ENCODE measurements around the gene LSP1.

The LSP1 gene

GRCh38 chr11:1837171-1838076 lies 15.5 kb upstream of the LSP1 start:
- peak; percentile 58 to 78 (median 66) for DNase-seq

- no peak for DNase-seq
Measured at GRCh38 chr11:1838077-1838425, 14.8 kb upstream of the LSP1 start.

- no peak for DNase-seq
Measured at GRCh38 chr11:1838426-1839144, 14.3 kb upstream of the LSP1 start, which contains the start of gene TNNI2. Gene TNNI2, plus strand, starts transcription at chr11:1838981. Its CDS starts 716 bp downstream, at chr11:1839697.

- no peak for DNase-seq
Measured at GRCh38 chr11:1839204-1839923, 13.5 kb upstream of the LSP1 start.

- DNase-seq = no peak
Measured at GRCh38 chr11:1839924-1840779, 12.7 kb upstream of the LSP1 start.

GRCh38 chr11:1840780-1841480 lies 12.0 kb upstream of the LSP1 start:
- DNase-seq = no peak

GRCh38 chr11:1841511-1842148 lies 11.3 kb upstream of the LSP1 start:
- DNase-seq = no peak

GRCh38 chr11:1842149-1843097 lies 10.5 kb upstream of the LSP1 start:
- DNase-seq = no peak

GRCh38 chr11:1843098-1843473 lies 9.8 kb upstream of the LSP1 start:
- DNase-seq = no peak

- no peak for DNase-seq
Measured at GRCh38 chr11:1843796-1844195, 9.1 kb upstream of the LSP1 start.

GRCh38 chr11:1844221-1845094 lies 8.4 kb upstream of the LSP1 start:
- peak in 3 of 5 experiments; percentile 28 to 51 (median 40) for DNase-seq

- no peak for DNase-seq
Measured at GRCh38 chr11:1845095-1845429, 7.8 kb upstream of the LSP1 start.

- peak in 2 of 5 experiments; percentile 56 to 57 for DNase-seq
Measured at GRCh38 chr11:1845561-1846452, 7.1 kb upstream of the LSP1 start.

GRCh38 chr11:1846453-1846932 lies 6.4 kb upstream of the LSP1 start:
- no peak for DNase-seq

- no peak for DNase-seq
Measured at GRCh38 chr11:1847006-1847735, 5.7 kb upstream of the LSP1 start.

GRCh38 chr11:1847926-1848639 lies 4.8 kb upstream of the LSP1 start:
- no peak for DNase-seq

Data from T-helper 2 cell (primary cell).